ENCODE measurements around the gene INKA2. TPM values are rescaled to one million over a fixed set of nuclear protein-coding genes. Genes with fewer than 3 reads are reported as not detected.
A peak's percentile ranks its signal among the peaks of the same experiment; 100 is the strongest.

Gene INKA2
- total RNA-seq, 1 donor from 2014 or later = 0.58 TPM

GRCh38 chr1:111777301-111777700 lies 38.1 kb upstream of the INKA2 start:
- no peak for TF ChIP-seq CTCF (conservative IDR thresholded peaks at IDR 0.05; ENCODE audit: low read depth, low read length)
- DNase-seq (ENCODE audit: low read depth) = no peak
- no peak overlapping the region for H3K4me3 ChIP-seq (ENCODE audit: low read depth, low read length)

DNA sequence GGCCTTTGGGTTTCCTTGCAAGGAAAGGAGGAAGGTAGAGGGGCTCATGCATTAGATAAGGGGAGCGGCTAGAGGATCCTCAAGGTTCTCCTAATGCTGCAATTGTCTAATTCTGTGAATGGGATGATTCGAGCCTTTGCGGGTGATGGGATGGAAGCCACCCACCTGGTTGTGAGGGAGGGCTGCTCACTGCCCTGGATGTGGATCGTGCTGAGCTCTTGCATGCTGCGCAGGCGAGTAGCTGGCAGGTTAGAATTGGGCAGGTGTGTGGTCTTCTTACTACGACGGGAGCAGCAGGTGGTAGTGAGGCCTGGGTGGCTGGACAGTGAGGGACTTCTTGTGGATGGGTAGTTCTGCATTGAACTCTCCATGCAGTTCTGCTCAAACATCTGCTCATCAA lies 37.7 kb upstream of the INKA2 start:
- TF ChIP-seq CTCF (conservative IDR thresholded peaks at IDR 0.05; ENCODE audit: low read depth, low read length) = no peak
- no peak for DNase-seq (ENCODE audit: low read depth)
- no peak overlapping the region for H3K4me3 ChIP-seq (ENCODE audit: low read depth, low read length)

GRCh38 chr1:111776391-111776790 lies 37.2 kb upstream of the INKA2 start:
- H3K4me3 ChIP-seq (ENCODE audit: low read depth, low read length) = no peak overlapping the region
- TF ChIP-seq CTCF (conservative IDR thresholded peaks at IDR 0.05; ENCODE audit: low read depth, low read length) = no peak
- no peak for DNase-seq (ENCODE audit: low read depth)

GRCh38 chr1:111775966-111776365 lies 36.8 kb upstream of the INKA2 start:
- DNase-seq (ENCODE audit: low read depth) = no peak
- no peak overlapping the region for H3K4me3 ChIP-seq (ENCODE audit: low read depth, low read length)
- TF ChIP-seq CTCF (conservative IDR thresholded peaks at IDR 0.05; ENCODE audit: low read depth, low read length) = no peak

DNA sequence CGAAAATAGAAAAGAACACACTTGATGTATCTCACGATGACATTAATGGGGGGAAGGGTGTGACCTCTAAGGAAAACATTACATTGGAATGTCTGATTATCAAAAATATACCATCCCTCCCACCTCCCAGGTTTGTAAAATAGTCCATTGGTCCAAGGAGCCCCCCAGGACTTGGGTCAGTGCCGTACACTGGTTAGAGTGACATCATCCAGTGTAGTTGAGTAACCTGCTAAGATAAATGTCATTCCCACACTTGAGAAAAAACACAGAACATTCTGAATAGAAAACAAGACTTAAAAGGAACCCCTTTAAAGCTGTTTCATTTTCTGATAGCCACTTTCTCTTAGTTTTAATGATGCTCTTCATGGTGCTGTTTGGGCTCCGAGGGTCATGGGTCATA lies 31.7 kb upstream of the INKA2 start:
- no peak overlapping the region for H3K4me3 ChIP-seq (ENCODE audit: low read depth, low read length)
- no peak for TF ChIP-seq CTCF (conservative IDR thresholded peaks at IDR 0.05; ENCODE audit: low read depth, low read length)
- DNase-seq (ENCODE audit: low read depth) = no peak

DNA sequence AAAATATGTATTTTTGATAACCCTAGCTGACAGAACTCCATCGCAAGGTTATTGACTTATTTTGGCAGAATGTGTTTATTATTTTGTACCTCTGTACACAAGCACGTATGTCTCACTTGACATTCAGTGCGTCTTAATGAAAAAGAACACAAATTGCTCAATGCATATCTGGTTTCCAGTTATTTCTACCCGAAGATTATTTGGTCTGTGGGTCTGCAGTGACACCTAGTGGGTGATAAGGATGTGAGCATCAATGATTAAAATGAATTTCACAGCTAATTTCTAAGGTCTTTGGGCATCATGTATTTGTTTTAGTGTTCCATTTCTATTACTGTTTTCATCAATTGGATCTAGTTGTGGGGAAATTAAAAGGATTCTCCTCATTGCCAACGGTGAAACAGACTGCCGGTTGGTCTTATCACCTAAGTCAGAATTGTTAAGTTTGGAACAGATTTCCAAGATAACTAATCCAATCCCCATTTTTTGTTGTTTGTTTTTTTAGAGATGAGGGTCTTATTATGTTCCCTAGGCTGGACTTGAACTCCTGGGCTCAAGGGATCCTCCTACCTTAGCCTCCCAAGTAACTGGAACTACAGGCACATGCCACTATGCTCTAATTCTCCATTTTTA lies 30.4 kb upstream of the INKA2 start:
- H3K4me3 ChIP-seq (ENCODE audit: low read depth, low read length) = no peak overlapping the region
- peak; percentile 84 for TF ChIP-seq CTCF (conservative IDR thresholded peaks at IDR 0.05; ENCODE audit: low read depth, low read length)
- DNase-seq (ENCODE audit: low read depth) = peak; percentile 29

DNA sequence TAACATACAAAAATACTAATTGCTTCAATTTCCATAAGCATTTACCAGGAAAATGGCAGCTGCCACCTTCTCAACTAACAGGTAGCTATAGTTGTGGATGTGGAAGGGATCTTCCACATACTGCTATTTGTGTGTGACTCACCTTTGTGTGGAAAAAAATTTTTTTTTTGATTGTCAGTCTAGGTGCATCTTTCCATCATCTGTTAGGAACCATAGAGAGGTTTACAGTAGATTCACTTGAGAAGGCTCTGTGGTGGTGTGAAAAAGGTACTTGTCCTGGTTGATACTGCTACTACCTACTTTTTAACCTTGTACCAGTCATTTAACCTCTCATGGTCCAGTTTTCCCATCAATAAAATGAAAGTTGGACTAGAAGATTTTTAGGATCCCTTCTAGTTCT lies 29.4 kb upstream of the INKA2 start:
- DNase-seq (ENCODE audit: low read depth) = no peak
- TF ChIP-seq CTCF (conservative IDR thresholded peaks at IDR 0.05; ENCODE audit: low read depth, low read length) = no peak
- no peak overlapping the region for H3K4me3 ChIP-seq (ENCODE audit: low read depth, low read length)

Data from epithelial cell of proximal tubule (primary cell).